Prostate gland (tissue), 2 donors: ENCODE measurements around the gene PHACTR2. TPM values are rescaled to one million over a fixed set of nuclear protein-coding genes. Genes with fewer than 3 reads are reported as not detected.

Source experiments
- DNase-seq: peaks from one replicate; pipeline ENCODE4 v3.0.0-alpha.2; 2019; ENCODE audit warnings: low spot score
- H3K27ac ChIP-seq, 2 donors: fragments of 200-600 bp; sonication (generic); 2 replicates each; pipeline ENCODE4 v1.5.1; 2017 to 2019
- H3K27me3 ChIP-seq: fragments of 200-600 bp; sonication (generic); replicated peaks from 2 replicates; pipeline ENCODE4 v1.5.1; 2019; ENCODE audit not compliant: insufficient read depth
- H3K36me3 ChIP-seq, 2 donors: fragments of 200-600 bp; sonication (generic); 1 replicate in 1 of 2; 2 replicates in 1 of 2; pipeline versions ENCODE4 v1.5.1 to v1.8.1; 2017 to 2019
- H3K4me1 ChIP-seq: fragments of 200-600 bp; sonication (generic); replicated peaks from 2 replicates; pipeline ENCODE4 v1.5.1; 2019
- H3K4me3 ChIP-seq, 2 donors: fragments of 200-600 bp; sonication (generic); 2 replicates each; pipeline ENCODE4 v1.5.1; 2017 to 2019
- H3K9me3 ChIP-seq: fragments of 200-600 bp; sonication (generic); 2 replicates; pipeline ENCODE4 v1.5.1; 2017
- CTCF ChIP-seq, 4 experiments: fragments of 200-600 bp in 2 of 4; fragments of 450-650 bp in 2 of 4; sonication (generic) in 2 of 4; IDR thresholded peaks; 1 replicate in 3 of 4; 2 replicates in 1 of 4; pipeline ENCODE4 v1.5.1; 2016 to 2019; ENCODE audit warnings: antibody characterized with exemption in 4 of 4, mild to moderate bottlenecking in 2 of 4, moderate library complexity in 2 of 4
- POLR2A ChIP-seq: fragments of 450-650 bp; IDR thresholded peaks from one replicate; pipeline ENCODE4 v1.6.1; 2016; ENCODE audit warnings: antibody characterized with exemption, mild to moderate bottlenecking
- POLR2AphosphoS5 ChIP-seq: sonication (generic); formaldehyde crosslinking; IDR thresholded peaks from one replicate; pipeline ENCODE4 v1.6.1; 2017; ENCODE audit warnings: antibody characterized with exemption
- WGBS: methylation state at CpG from one replicate; pipeline ENCODE4 v1.1.5; 2018; 5-methylcytosine and 5-hydroxymethylcytosine counted together
- intact Hi-C: fragments of 100-400 bp; cut with DNase I; formaldehyde crosslinking; loops from one replicate; pipeline ENCODE4 v1.14.2; 2022
- total RNA-seq, 2 donors: library from RNA; depleted of rRNA; stranded (reverse); fragments of >200 nt; gene quantifications; one replicate each; pipeline ENCODE4 v1.1.0, GENCODE V29; 2016

The PHACTR2 gene
- total RNA-seq, 2 donors from 2014 or later = 41.4 to 108 TPM

DNA sequence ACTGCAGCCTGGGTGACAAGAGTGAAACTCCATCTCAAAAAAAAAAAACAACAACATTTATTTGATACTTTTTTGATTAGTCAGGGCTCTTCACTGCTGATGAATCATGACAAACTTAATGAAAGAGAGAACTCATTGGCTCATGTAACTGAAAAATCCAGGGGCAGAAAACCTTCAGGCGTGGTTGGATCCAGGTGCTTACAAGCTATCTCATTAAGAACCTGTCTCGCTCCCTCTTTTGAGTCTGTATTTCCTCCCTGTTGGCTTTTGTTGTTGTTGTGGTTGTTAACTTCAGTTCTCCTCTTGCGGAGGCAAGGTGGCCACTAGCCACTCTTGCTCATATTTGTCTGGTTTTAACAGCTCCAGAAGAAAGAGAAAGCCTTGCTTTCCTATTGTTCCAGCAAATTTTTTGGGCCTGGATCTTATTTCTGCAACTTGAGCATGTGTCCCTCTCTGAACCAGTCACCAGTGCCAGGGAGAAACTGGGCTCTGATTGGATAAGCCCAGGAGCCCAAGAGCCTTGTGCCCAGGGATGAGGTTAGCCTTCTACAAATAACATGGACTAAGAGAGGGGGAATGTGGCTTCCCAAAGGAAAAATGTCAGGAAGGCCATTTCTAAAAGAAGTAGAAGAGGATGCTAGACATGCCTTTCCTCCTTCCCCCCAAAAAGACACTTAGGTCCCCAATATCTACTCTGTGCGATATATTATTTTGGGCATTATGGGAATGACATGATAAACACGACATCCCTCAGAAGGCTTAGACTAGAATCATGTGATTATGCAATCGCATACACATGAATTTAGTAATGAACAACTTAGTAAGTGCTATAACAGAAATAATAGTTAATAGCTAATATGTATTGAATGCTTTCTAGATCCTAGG, 64.5 kb downstream of the PHACTR2 start:
- no peak overlapping the region for H3K27ac ChIP-seq
- intact Hi-C loops = loop anchor here (5.0 kb wide), 1 partner anchor 40 kb away; no protein-coding TSS in a partner anchor

DNA sequence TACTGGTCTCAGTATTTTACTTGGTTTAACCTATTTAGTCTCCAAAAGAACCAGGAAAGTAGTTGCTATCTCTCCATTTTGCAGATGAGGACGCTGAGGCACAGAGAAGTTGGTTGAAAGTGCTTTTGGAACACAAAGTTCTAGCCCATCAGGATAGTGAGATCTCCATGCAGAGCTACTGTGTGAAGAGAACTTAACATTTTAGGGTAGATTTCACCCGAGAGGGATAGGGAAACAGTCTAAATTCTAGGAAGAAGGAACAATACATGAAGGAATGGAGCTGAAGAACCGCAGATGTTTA, 65.1 kb downstream of the PHACTR2 start:
- TF ChIP-seq POLR2A (no peak), POLR2AphosphoS5 (no peak), CTCF (IDR thresholded peaks at IDR 0.05) (no peak)
- H3K27me3 ChIP-seq = no peaks in the 10 kb centered on the region
- no peak overlapping the region for H3K4me3 ChIP-seq
- H3K27ac ChIP-seq = peak overlapping the region; percentile 67 to 74
- H3K4me1 ChIP-seq = peaks cover 14% of the 10 kb centered on the region
- H3K36me3 ChIP-seq = no peaks in the 10 kb centered on the region
- H3K9me3 ChIP-seq = no peaks in the 10 kb centered on the region
- no peak for DNase-seq
- WGBS = 56% methylated on average over 3 of the region's 3 CpGs
- intact Hi-C loops = loop anchor here (5.0 kb wide), 1 partner anchor 41 kb away; no protein-coding TSS in a partner anchor

More for the DNA sequence above, 64.5 kb downstream of the PHACTR2 start:
- Histone ChIP-seq H3K4me3 (no peak overlapping the region), H3K27me3 (no peaks in the 10 kb centered on the region), H3K9me3 (no peaks in the 10 kb centered on the region), H3K36me3 (no peaks in the 10 kb centered on the region), H3K4me1 (peaks cover 14% of the 10 kb centered on the region)
- 89% methylated on average over 6 of the region's 6 CpGs for WGBS
- TF ChIP-seq POLR2A = no peak
- no peak for TF ChIP-seq CTCF (IDR thresholded peaks at IDR 0.05)
- TF ChIP-seq POLR2AphosphoS5 = no peak
- DNase-seq = no peak

DNA sequence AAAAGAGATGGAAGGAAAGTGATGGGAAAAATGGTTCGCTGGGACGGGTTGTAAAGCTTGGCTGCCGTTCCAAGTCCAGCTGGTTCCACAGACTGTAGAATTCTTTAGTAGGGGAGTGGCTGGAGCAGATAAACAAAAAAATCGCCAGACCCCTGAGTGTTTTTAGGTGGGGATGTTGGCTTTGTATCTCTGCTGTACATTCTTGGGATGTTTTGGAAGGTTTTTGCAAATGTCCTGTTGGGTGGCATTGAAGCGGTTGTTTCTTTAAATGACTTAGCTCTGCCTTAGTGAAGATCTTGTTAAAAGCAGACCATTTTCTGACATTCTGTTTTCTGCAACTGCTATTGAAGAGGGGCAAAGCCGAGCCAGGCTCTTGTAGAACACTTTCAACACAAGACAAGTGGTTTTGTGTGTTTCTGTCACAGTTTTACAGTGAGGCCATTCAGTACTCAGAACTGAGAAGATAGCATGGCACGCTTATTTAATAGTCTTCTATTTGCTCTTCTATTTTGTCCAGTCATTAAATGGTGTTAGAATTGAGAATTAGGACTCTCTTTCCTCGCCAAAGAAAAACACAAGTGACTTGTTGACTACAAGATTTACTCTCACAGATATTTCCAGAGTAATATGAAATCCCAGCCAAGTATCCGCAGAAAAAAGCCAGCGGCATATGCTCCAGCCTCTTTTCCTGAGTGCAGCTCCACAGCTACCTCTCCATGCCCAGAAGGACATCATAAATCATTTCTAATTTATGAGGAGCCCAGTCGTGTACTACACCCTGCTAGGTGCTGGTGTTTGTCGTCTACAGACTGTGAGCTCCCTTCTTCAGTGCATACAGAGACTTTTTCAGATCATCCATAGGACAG, 65.8 kb downstream of the PHACTR2 start:
- Histone ChIP-seq H3K27ac (peak overlapping the region; percentile 67 to 74), H3K9me3 (no peaks in the 10 kb centered on the region), H3K27me3 (no peaks in the 10 kb centered on the region), H3K36me3 (no peaks in the 10 kb centered on the region), H3K4me1 (peaks cover 14% of the 10 kb centered on the region), H3K4me3 (no peak overlapping the region)
- no peak for TF ChIP-seq CTCF (IDR thresholded peaks at IDR 0.05)
- peak; percentile 73 for TF ChIP-seq POLR2AphosphoS5
- intact Hi-C loops = loop anchor here (5.0 kb wide), 1 partner anchor 41 kb away; no protein-coding TSS in a partner anchor
- WGBS = 15% methylated on average over 12 of the region's 12 CpGs
- peak; percentile 46 for DNase-seq

DNA sequence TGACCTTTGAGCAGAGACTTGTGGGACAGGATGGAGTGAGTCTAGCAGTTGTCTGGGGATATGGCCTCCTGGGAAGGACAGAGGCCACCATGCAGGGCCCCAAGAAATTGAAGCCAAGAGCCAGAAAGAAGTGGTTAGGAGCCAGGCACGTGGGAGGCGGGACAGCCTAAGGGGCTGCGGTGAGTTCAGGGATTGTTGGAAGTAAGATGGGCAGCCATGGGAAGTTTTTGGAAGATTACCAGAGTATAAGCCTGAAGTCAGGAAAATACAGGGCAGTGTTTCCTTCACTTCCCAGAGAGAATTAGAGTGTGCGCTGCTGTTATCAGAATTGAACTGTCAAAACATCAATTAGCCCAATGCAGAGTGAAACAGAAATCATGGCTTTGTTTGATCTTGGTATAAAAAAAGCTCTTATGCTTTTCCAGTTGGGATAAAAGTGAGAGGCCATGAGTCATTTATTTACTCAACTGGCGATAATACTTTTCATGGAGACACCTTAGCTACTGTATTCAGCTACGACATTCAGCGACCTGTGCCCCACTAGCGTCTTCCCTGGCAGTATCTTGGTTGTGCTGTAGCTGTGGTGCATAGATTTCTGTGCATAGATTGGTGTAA, 66.9 kb downstream of the PHACTR2 start:
- TF ChIP-seq POLR2AphosphoS5 (no peak), CTCF (IDR thresholded peaks at IDR 0.05) (no peak), POLR2A (no peak)
- WGBS = 50% methylated on average over 8 of the region's 8 CpGs
- H3K4me3 ChIP-seq = peak overlapping the region in 1 of 2 donors; percentile 22
- no peaks in the 10 kb centered on the region for H3K36me3 ChIP-seq
- DNase-seq = no peak
- H3K27ac ChIP-seq = peak overlapping the region; percentile 67 to 74
- intact Hi-C loops = loop anchor here (5.0 kb wide), 1 partner anchor 42 kb away; no protein-coding TSS in a partner anchor
- H3K27me3 ChIP-seq = no peaks in the 10 kb centered on the region
- no peaks in the 10 kb centered on the region for H3K9me3 ChIP-seq
- H3K4me1 ChIP-seq = peaks cover 14% of the 10 kb centered on the region
